Chondrocyte (in vitro differentiated cells): Measurements from ENCODE around the gene PREX1. TPM values are rescaled to one million over a fixed set of nuclear protein-coding genes. Genes with fewer than 3 reads are reported as not detected.

Experiments used
- DNase-seq: peaks from one replicate; pipeline ENCODE4 v3.0.0; 2021; ENCODE audit warnings: mixed read lengths, low spot score
- H3K27ac Mint-ChIP-seq: one replicate; pipeline ENCODE4 v1.8.0; 2021; ENCODE audit warnings: mild to moderate bottlenecking, moderate library complexity, mixed read lengths; ENCODE audit not compliant: unreplicated experiment
- H3K27me3 Mint-ChIP-seq: 2 replicates; pipeline ENCODE4 v1.8.0; 2021; ENCODE audit warnings: low read depth, mixed read lengths
- H3K36me3 Mint-ChIP-seq: 2 replicates; pipeline ENCODE4 v1.8.0; 2021; ENCODE audit warnings: low read depth, mixed read lengths
- H3K4me1 Mint-ChIP-seq: 2 replicates; pipeline ENCODE4 v1.8.0; 2021; ENCODE audit warnings: low read depth, mild to moderate bottlenecking, mixed read lengths
- H3K4me3 Mint-ChIP-seq: one replicate; pipeline ENCODE4 v1.8.0; 2021; ENCODE audit warnings: mild to moderate bottlenecking, moderate library complexity, mixed read lengths; ENCODE audit not compliant: unreplicated experiment
- H3K9me3 Mint-ChIP-seq: 2 replicates; pipeline ENCODE4 v1.8.0; 2021; ENCODE audit warnings: low read depth, mixed read lengths
- total RNA-seq: library from RNA; stranded (reverse); gene quantifications from 3 replicates; pipeline ENCODE4 v1.2.1, GENCODE V29; 2021
- TF ChIP-seq, protein P1 (sequence below): fragments of 200-600 bp; sonication (generic); IDR thresholded peaks from 2 replicates; pipeline ENCODE4 v1.5.0; 2021; ENCODE audit warnings: antibody characterized with exemption, mild to moderate bottlenecking, moderate library complexity

Gene PREX1
- total RNA-seq, 1 donor from 2014 or later, result 3.0 TPM

DNA sequence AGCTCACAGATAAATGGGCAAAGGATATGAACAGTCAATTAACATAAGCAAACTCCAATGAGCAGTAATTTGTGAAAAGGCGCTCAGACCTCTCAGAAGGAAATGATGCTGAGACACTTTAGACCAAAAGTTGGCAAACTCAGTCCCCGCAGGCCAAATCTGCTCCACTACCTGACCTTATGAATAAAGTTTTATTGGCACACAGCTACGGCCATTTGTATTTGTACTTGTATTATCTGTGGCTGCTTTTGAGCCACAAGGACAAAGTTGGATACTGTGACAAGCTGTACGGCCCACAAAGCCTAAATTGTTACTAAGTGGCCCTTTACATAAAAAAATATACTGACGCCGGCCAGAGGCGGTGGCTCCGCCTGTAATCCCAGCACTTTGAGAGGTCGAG is 167.0 kb downstream of the PREX1 start:
- Mint-ChIP-seq H3K4me1 (peaks cover 22% of the 10 kb centered on the region), H3K9me3 (peaks cover 9% of the 10 kb centered on the region), H3K4me3 (no peak overlapping the region), H3K36me3 (peaks cover 2% of the 10 kb centered on the region), H3K27me3 (peaks cover 7% of the 10 kb centered on the region), H3K27ac (no peak overlapping the region)
- no peak for DNase-seq
- TF ChIP-seq, protein P1, sequence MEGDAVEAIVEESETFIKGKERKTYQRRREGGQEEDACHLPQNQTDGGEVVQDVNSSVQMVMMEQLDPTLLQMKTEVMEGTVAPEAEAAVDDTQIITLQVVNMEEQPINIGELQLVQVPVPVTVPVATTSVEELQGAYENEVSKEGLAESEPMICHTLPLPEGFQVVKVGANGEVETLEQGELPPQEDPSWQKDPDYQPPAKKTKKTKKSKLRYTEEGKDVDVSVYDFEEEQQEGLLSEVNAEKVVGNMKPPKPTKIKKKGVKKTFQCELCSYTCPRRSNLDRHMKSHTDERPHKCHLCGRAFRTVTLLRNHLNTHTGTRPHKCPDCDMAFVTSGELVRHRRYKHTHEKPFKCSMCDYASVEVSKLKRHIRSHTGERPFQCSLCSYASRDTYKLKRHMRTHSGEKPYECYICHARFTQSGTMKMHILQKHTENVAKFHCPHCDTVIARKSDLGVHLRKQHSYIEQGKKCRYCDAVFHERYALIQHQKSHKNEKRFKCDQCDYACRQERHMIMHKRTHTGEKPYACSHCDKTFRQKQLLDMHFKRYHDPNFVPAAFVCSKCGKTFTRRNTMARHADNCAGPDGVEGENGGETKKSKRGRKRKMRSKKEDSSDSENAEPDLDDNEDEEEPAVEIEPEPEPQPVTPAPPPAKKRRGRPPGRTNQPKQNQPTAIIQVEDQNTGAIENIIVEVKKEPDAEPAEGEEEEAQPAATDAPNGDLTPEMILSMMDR, result no peak

DNA sequence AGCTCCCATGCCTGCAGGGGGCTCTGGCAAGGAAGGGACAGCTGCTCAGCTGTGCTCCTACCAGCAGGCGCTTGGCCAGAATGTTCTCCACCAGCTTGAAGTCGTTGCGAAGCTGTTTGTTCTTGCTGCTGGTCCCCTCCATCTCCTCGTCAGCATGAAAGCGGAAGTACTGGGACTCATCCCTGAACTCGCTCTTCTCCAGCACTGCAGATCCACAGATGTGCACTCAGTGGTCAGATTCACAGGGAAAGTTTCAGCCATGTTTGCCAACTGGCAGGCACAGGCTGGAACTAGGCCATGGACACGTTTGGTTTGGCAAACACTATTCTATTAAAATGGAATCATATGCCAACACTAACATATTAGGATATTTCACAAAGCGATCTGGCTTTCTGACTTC is 167.9 kb downstream of the PREX1 start:
- Mint-ChIP-seq H3K36me3 (peaks cover 2% of the 10 kb centered on the region), H3K4me3 (no peak overlapping the region), H3K4me1 (peaks cover 22% of the 10 kb centered on the region), H3K27ac (peak overlapping the region; percentile 15), H3K9me3 (peaks cover 9% of the 10 kb centered on the region), H3K27me3 (peaks cover 7% of the 10 kb centered on the region)
- DNase-seq, result no peak
- TF ChIP-seq, protein P1, result no peak

DNA sequence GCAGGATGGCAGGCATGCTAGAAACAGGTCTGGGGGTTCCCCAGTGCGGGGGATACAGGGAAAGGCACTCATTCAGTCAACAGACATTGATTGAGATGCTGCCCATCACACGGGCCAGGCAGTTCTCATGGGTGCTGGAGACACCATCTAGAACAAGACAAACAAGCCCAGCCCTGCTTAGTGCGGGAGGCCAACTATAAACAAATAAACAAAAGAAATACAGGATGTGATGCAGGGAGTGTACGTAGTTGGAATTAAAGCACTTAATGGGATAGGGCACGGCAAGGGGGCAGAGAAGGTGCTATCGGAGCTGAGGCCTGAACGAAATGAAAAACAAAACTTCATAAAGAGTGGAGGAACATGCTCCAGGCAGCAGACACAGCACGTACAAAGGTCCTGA is 169.3 kb downstream of the PREX1 start:
- no peak for DNase-seq
- Mint-ChIP-seq H3K4me3 (no peak overlapping the region), H3K36me3 (peaks cover 2% of the 10 kb centered on the region), H3K27me3 (peaks cover 7% of the 10 kb centered on the region), H3K4me1 (peaks cover 22% of the 10 kb centered on the region), H3K9me3 (peaks cover 9% of the 10 kb centered on the region), H3K27ac (no peak overlapping the region)
- TF ChIP-seq, protein P1, result no peak

DNA sequence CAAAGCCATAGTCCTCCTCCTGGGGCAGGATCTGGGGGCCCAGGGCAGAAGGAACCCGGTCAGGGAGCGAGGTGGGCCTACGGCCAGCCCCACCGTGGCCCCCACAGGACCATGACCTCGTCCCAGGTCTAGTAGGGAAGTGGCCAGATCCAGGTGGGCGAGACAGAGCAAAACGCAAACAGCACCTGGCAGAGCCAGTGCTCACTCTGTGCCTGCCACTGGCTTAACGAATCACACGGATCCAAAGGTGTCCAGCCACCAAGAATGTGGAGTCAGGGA is 169.7 kb downstream of the PREX1 start:
- H3K36me3 Mint-ChIP-seq, result peaks cover 2% of the 10 kb centered on the region
- H3K27ac Mint-ChIP-seq, result no peak overlapping the region
- peaks cover 7% of the 10 kb centered on the region for H3K27me3 Mint-ChIP-seq
- peaks cover 22% of the 10 kb centered on the region for H3K4me1 Mint-ChIP-seq
- H3K9me3 Mint-ChIP-seq, result peaks cover 9% of the 10 kb centered on the region
- H3K4me3 Mint-ChIP-seq, result no peak overlapping the region
- no peak for DNase-seq
- TF ChIP-seq, protein P1, result no peak

DNA sequence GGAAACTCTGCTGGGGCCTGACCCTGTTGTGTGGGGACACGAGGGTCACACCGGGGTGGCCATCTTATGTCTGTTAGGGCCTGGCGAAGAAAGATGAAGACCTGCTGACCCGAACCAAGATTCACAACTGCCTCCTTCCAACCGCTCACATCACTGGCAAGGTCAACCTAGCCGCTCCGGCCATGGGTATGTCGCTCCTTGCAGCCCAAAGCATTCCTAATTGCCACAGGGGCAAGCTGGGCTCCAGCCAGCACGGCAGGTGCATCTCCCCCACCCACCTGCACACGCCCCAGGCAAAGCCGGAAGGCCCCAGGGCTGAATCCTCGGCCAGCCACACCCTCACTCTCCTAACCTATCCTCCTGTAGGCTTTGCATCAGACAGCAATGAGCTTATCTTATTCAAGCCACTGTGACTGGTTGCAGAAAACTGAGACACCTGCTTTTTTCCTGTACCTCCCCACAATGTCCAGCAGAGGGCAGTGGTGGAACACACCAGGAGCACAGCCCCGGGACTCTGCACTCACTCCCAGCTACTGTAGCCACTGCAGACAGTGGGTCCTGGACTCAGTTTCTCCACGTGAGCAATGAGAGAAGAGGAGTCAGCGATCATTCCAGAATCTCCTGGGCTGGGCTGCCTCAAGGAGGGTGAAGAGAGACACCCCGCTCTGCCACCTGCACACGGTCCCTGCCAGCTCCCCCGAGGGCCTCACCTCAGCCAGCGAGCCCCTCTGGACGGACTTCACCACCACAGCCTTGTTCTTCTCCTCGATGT is 170.2 kb downstream of the PREX1 start:
- Mint-ChIP-seq H3K9me3 (peaks cover 9% of the 10 kb centered on the region), H3K4me3 (no peak overlapping the region), H3K27ac (no peak overlapping the region), H3K4me1 (peaks cover 22% of the 10 kb centered on the region), H3K36me3 (peaks cover 2% of the 10 kb centered on the region), H3K27me3 (peaks cover 7% of the 10 kb centered on the region)
- DNase-seq, result no peak
- TF ChIP-seq, protein P1, result peak; percentile 94
